T-helper 1 cell treated with Interleukin-12 subunit alpha and Interleukin-12 subunit beta and Interleukin-4 antibody, amounts not matched to agents 30 μg/mL and 1 μg/mL, for 36 hours (primary cell): ENCODE data around the gene DDX39B.
"Not testable (repeated sequence)": the region's sequence is repeated elsewhere in the genome, so short reads cannot be mapped to it uniquely, and the experiment has no call there.

Experiments used
- H3K27ac Mint-ChIP-seq: one replicate; pipeline ENCODE4 v1.8.0; 2021; ENCODE audit warnings: mild to moderate bottlenecking, mixed read lengths
- H3K27me3 Mint-ChIP-seq: one replicate; pipeline ENCODE4 v1.8.0; 2021; ENCODE audit warnings: low read depth, mixed read lengths
- H3K36me3 Mint-ChIP-seq: one replicate; pipeline ENCODE4 v1.8.0; 2021; ENCODE audit warnings: low read depth, mixed read lengths
- H3K4me1 Mint-ChIP-seq: one replicate; pipeline ENCODE4 v1.8.0; 2021; ENCODE audit warnings: low read depth, mixed read lengths
- H3K4me3 Mint-ChIP-seq: one replicate; pipeline ENCODE4 v1.8.0; 2021; ENCODE audit warnings: mild to moderate bottlenecking, moderate library complexity, mixed read lengths
- H3K9me3 Mint-ChIP-seq: one replicate; pipeline ENCODE4 v1.8.0; 2021; ENCODE audit warnings: mixed read lengths

DDX39B gene

DNA sequence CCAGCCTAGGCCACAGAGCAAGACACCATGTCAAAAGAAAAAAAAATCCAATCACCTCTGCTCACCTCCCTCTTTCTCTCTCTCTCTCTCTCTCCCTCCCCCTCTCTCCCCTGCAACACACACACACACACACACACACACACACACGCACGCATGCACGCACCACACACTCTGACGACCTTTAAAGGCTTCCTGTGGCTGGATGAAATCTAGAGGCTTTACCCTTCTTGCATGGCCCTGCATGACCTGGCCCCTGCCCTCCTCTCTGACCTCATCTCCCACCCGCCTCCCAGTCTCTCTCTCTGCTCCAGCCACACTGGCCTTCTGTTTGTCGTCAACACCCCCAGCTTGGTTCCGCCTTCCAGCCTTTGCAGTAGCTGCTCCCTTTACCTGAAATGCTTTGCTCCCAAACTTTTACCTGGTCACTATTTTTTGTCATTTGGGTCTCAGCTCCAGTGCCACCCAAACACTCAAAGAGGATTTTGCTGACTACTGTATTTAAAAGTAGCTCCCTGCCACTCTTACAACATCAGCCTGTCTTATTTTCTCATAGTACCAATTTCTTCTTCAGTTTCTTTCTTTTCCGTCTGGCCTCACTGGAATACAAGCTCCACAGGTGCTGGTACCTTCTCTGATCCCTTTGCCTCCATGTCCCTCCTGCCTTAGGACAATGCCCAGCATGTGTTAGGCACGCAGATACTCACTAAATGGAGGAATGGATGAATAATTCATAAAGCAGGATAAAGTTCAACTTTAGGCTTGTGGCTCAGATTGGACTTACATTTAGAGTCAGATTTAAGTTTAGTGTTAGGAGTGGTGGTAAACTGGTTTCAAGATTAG lies 25.9 kb upstream of the DDX39B start:
- H3K27me3 Mint-ChIP-seq: peaks cover 37% of the 10 kb centered on the region
- peaks cover 53% of the 10 kb centered on the region for H3K4me1 Mint-ChIP-seq
- H3K9me3 Mint-ChIP-seq: no peaks in the 10 kb centered on the region
- peaks cover 16% of the 10 kb centered on the region for H3K36me3 Mint-ChIP-seq
- H3K27ac Mint-ChIP-seq: peak overlapping the region; percentile 67
- peak overlapping the region; percentile 41 for H3K4me3 Mint-ChIP-seq

GRCh38 chr6:31560697-31561058 lies 18.9 kb upstream of the DDX39B start:
- Mint-ChIP-seq H3K27ac (peak overlapping the region; percentile 93), H3K4me3 (peak overlapping the region; percentile 87), H3K27me3 (peaks cover 37% of the 10 kb centered on the region), H3K4me1 (peaks cover 57% of the 10 kb centered on the region), H3K36me3 (peaks cover 42% of the 10 kb centered on the region), H3K9me3 (no peaks in the 10 kb centered on the region)

- H3K9me3 Mint-ChIP-seq: no peaks in the 10 kb centered on the region
- peak overlapping the region; percentile 93 for H3K27ac Mint-ChIP-seq
- H3K4me3 Mint-ChIP-seq: peak overlapping the region; percentile 87
- H3K27me3 Mint-ChIP-seq: peaks cover 32% of the 10 kb centered on the region
- peaks cover 40% of the 10 kb centered on the region for H3K36me3 Mint-ChIP-seq
- H3K4me1 Mint-ChIP-seq: peaks cover 57% of the 10 kb centered on the region
Observed at GRCh38 chr6:31559958-31560696, 18.3 kb upstream of the DDX39B start.

DNA sequence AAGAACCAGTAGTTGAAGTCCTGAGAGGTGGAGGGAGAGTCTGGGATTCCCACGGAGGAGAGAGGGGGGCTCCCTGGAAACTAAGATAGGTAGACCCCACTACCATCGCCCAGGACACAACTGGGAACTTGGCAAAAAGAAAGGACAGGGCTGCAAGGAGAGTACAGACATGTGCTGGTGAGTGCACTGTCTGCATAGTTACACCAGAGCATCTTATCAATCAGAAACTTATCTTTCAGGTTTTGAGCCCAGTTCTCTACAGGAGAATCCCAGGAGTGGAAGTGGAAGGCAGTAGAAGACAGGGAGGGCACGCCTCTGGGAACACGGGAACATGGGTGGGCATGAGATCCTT lies 17.8 kb upstream of the DDX39B start:
- Mint-ChIP-seq H3K4me1 (peaks cover 56% of the 10 kb centered on the region), H3K36me3 (peaks cover 38% of the 10 kb centered on the region), H3K9me3 (no peaks in the 10 kb centered on the region), H3K27me3 (peaks cover 26% of the 10 kb centered on the region), H3K4me3 (peak overlapping the region; percentile 87), H3K27ac (peak overlapping the region; percentile 93)

DNA sequence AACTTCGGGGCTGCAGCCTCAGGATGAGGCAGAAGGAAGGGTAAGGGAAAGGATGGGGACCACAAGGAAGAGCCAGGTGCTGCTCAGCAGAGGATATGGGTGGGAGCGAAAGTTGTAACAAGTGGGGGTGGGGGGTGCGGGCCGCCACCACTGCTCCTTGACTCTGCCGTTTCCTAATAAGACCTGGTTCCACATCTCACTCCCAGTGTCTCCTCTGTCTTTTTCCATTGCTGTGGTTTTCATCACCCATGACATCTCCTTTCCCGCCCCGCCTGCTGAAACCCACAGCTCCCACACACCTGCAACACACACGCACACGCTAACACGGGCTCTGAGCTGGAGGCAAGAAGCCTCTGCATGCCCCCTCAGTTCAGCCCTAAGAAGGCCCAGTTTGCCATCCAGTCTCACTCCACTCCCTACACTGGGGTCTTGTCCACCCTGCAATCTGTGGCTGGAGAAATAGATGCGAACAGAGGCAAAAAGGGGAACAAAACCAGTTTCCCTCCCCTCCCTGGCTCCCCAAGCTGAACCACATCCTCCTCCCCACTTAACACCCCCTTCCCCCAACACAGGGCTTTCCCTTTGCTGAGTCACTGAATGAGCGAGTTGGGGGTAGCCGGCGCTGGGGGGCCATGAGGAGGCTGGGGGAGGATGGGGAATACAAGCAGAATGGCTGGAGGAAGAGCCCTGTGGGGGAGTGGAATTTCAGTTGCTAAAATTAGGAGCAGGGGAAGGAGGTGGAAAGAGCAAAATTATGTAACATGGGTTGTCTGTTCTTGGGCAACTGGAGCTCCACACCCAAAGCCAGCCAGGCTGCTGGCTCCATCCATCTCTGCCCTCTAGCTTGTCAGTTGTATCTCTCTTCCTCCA lies 17.1 kb upstream of the DDX39B start:
- Mint-ChIP-seq H3K4me3 (peak overlapping the region; percentile 87), H3K27ac (peak overlapping the region; percentile 93), H3K36me3 (peaks cover 37% of the 10 kb centered on the region), H3K4me1 (peaks cover 56% of the 10 kb centered on the region), H3K27me3 (peaks cover 23% of the 10 kb centered on the region), H3K9me3 (no peaks in the 10 kb centered on the region)

GRCh38 chr6:31558318-31558625 lies 16.5 kb upstream of the DDX39B start:
- Mint-ChIP-seq H3K9me3 (no peaks in the 10 kb centered on the region), H3K36me3 (peaks cover 36% of the 10 kb centered on the region), H3K27ac (no peak overlapping the region), H3K27me3 (peaks cover 20% of the 10 kb centered on the region), H3K4me3 (peak overlapping the region; percentile 87), H3K4me1 (peaks cover 54% of the 10 kb centered on the region)

GRCh38 chr6:31557443-31558317 lies 15.9 kb upstream of the DDX39B start:
- peaks cover 15% of the 10 kb centered on the region for H3K27me3 Mint-ChIP-seq
- H3K36me3 Mint-ChIP-seq: peaks cover 33% of the 10 kb centered on the region
- no peak overlapping the region for H3K27ac Mint-ChIP-seq
- H3K9me3 Mint-ChIP-seq: no peaks in the 10 kb centered on the region
- peaks cover 50% of the 10 kb centered on the region for H3K4me1 Mint-ChIP-seq
- H3K4me3 Mint-ChIP-seq: no peak overlapping the region

DNA sequence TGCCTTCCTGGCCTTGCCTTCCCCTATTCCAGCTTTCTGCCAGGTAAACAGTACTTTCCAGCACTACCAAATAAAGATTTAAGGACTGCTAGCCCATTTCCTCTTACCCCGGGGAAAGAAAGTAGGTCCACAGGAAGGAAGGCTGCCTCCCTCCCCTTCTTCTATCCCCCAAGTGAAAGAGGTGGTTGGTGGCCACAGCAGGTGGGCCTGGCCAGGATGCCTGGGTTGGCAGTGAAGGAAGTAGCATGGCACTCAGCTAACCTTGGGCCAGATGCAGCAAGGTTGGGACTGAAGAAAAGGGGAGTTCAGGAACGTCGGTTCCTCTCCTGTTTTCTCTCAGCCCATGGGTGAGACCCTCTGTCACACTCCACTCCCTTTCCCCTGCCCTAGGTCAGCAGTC lies 14.5 kb upstream of the DDX39B start:
- no peak overlapping the region for H3K4me3 Mint-ChIP-seq
- peaks cover 8% of the 10 kb centered on the region for H3K27me3 Mint-ChIP-seq
- H3K27ac Mint-ChIP-seq: no peak overlapping the region
- H3K9me3 Mint-ChIP-seq: no peaks in the 10 kb centered on the region
- peaks cover 45% of the 10 kb centered on the region for H3K4me1 Mint-ChIP-seq
- H3K36me3 Mint-ChIP-seq: peaks cover 30% of the 10 kb centered on the region

DNA sequence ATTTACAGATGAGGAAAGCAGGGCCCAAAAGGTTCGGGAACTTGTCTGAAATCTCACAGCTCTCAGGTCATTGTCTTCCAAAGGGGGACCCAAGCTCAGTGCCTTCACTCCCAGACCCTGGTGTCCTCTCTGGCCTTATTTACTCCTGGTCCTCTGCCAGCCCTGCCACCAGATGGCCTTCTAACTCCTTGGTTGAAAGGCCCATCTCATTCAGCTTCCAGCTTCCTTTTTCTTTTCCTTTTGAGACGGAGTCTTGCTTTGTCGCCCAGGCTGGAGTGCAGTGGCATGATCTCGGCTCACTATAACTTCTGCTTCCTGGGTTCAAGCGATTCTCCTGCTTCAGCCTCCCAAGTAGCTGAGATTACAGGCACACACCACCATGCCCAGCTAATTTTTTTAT lies 9.6 kb upstream of the DDX39B start:
- peak overlapping the region; percentile 41 for H3K27ac Mint-ChIP-seq
- H3K27me3 Mint-ChIP-seq, H3K9me3 Mint-ChIP-seq: not testable (repeated sequence)
- H3K4me3 Mint-ChIP-seq: peak overlapping the region; percentile 21
- peaks cover 20% of the 10 kb centered on the region for H3K36me3 Mint-ChIP-seq
- H3K4me1 Mint-ChIP-seq: peaks cover 33% of the 10 kb centered on the region

- Mint-ChIP-seq H3K4me1 (peaks cover 30% of the 10 kb centered on the region), H3K9me3 (no peaks in the 10 kb centered on the region), H3K4me3 (no peak overlapping the region), H3K36me3 (peaks cover 17% of the 10 kb centered on the region), H3K27ac (no peak overlapping the region), H3K27me3 (no peaks in the 10 kb centered on the region)
Observed at GRCh38 chr6:31548544-31548873, 6.7 kb upstream of the DDX39B start.

- peaks cover 35% of the 10 kb centered on the region for H3K4me1 Mint-ChIP-seq
- H3K27me3 Mint-ChIP-seq: no peaks in the 10 kb centered on the region
- peaks cover 15% of the 10 kb centered on the region for H3K36me3 Mint-ChIP-seq
- peak overlapping the region; percentile 90 for H3K27ac Mint-ChIP-seq
- H3K4me3 Mint-ChIP-seq: peak overlapping the region; percentile 92
- no peaks in the 10 kb centered on the region for H3K9me3 Mint-ChIP-seq
Observed at GRCh38 chr6:31547727-31548543, 6.1 kb upstream of the DDX39B start.

- no peaks in the 10 kb centered on the region for H3K9me3 Mint-ChIP-seq
- H3K27me3 Mint-ChIP-seq: no peaks in the 10 kb centered on the region
- peaks cover 37% of the 10 kb centered on the region for H3K4me1 Mint-ChIP-seq
- peaks cover 13% of the 10 kb centered on the region for H3K36me3 Mint-ChIP-seq
- peak within 1 kb of the TSS; percentile 92 for H3K4me3 Mint-ChIP-seq
- H3K27ac Mint-ChIP-seq: peak within 1 kb of the TSS; percentile 90
Observed at GRCh38 chr6:31546958-31547726, 5.3 kb upstream of the DDX39B start, which contains the start of gene NFKBIL1. Gene NFKBIL1, plus strand, starts transcription at chr6:31547608. Its CDS starts 87 bp downstream, at chr6:31547695.
